Measurements from ENCODE around the gene TERB2.
"Not testable (repeated sequence)": the region's sequence is repeated elsewhere in the genome, so short reads cannot be mapped to it uniquely, and the experiment has no call there.

Gene TERB2

DNA sequence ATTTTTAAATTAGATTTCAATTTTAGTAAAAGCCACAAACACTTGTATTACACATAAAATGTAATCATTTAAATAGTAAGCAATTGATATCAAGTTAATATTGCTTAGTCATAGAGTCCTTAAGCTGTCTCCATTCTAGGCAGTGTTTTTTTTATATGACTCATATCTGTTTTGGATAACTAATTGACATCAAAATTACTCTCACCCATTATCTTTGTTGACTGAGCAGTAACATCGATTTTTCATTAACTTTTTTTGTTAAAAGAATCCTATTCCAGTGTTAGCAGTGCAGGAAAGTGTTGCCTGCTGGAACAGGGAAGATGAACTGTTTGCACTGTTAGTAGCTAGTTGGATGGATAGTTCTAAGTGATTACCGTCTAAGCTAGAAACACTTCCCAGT is 21.3 kb downstream of the TERB2 start:
- not testable (repeated sequence) for DNase-seq; H3K79me2 ChIP-seq (ENCODE audit: control insufficient read depth, insufficient read depth, low read length)

DNA sequence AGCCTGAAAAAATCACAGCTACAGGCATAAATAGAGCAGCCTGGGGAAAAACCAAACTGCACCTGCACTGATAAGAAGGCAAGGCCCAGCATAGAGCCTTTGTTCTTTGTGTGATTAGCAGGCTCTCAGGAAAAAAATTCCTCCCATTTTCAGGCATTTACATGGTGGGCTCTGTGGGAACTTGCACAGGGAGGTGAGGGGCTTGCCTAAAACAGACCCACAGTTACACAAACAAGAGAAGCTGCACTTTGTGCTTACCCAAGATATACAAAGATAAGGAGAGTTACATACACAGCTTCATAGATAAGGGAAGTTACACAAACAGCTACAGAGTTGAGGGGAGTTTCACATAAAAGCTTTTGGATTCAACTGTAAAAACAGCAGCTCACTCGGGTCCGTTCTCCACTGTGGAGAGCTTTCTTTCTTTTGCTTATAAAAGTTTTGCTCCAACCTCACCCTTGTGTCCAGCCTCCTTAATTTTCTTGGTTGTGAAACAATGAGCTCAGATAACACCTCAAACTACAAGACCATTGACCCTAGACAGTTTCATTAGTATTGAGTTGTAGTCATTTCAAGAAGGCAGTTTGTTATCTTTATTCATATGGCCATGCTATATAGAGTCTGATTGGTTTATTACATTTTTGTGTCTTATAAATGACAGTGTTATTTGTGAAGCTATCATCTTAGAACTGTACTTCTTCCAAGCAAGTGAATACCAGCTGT is 23.3 kb downstream of the TERB2 start:
- not testable (repeated sequence) for H3K79me1 ChIP-seq (ENCODE audit: low read length); H3K79me2 ChIP-seq (ENCODE audit: control insufficient read depth, insufficient read depth, low read length); H2BK120ac ChIP-seq (ENCODE audit: low read depth, low read length); H2BK15ac ChIP-seq (replicated peaks; ENCODE audit: low read depth); H3K4me3 ChIP-seq (ENCODE audit: low read length); H3K27me3 ChIP-seq (ENCODE audit: insufficient read depth, low read length, poor library complexity); H3K4me2 ChIP-seq (ENCODE audit: low read length); H2AK5ac ChIP-seq (ENCODE audit: low read length); H3K23ac ChIP-seq (ENCODE audit: low read length); H2BK5ac ChIP-seq (ENCODE audit: low read length); H3K4ac ChIP-seq (ENCODE audit: low read depth, low read length); H4K8ac ChIP-seq (ENCODE audit: low read depth, low read length); H3K56ac ChIP-seq (ENCODE audit: low read length); H3K27ac ChIP-seq (ENCODE audit: low read depth, low read length); H4K5ac ChIP-seq (ENCODE audit: low read length); H3K18ac ChIP-seq (ENCODE audit: low read length); H3K36me3 ChIP-seq (ENCODE audit: control insufficient read depth, insufficient read depth, low read length); H3K9ac ChIP-seq (ENCODE audit: low read length); H3K4me1 ChIP-seq (ENCODE audit: control insufficient read depth, low read depth, low read length)
- no CpG with 5 or more reads among the region's 2 CpGs for WGBS (ENCODE audit: extremely low coverage, insufficient coverage, low lambda C conversion rate)
- peak; percentile 0 for DNase-seq

More for the DNA sequence above, 21.3 kb downstream of the TERB2 start:
- not testable (repeated sequence) for H2BK120ac ChIP-seq (ENCODE audit: low read depth, low read length); H3K27me3 ChIP-seq (ENCODE audit: insufficient read depth, low read length, poor library complexity); H4K5ac ChIP-seq (ENCODE audit: low read length); H2BK5ac ChIP-seq (ENCODE audit: low read length); H3K9ac ChIP-seq (ENCODE audit: low read length); H3K36me3 ChIP-seq (ENCODE audit: control insufficient read depth, insufficient read depth, low read length); H3K18ac ChIP-seq (ENCODE audit: low read length); H3K56ac ChIP-seq (ENCODE audit: low read length); H3K27ac ChIP-seq (ENCODE audit: low read depth, low read length); H3K23ac ChIP-seq (ENCODE audit: low read length); H3K4me2 ChIP-seq (ENCODE audit: low read length); H3K79me1 ChIP-seq (ENCODE audit: low read length); H3K4ac ChIP-seq (ENCODE audit: low read depth, low read length); H3K4me1 ChIP-seq (ENCODE audit: control insufficient read depth, low read depth, low read length); H2BK15ac ChIP-seq (replicated peaks; ENCODE audit: low read depth); H2AK5ac ChIP-seq (ENCODE audit: low read length); H3K4me3 ChIP-seq (ENCODE audit: low read length); H4K8ac ChIP-seq (ENCODE audit: low read depth, low read length)
- no CpG with 5 or more reads among the region's 2 CpGs for WGBS (ENCODE audit: extremely low coverage, insufficient coverage, low lambda C conversion rate)

DNA sequence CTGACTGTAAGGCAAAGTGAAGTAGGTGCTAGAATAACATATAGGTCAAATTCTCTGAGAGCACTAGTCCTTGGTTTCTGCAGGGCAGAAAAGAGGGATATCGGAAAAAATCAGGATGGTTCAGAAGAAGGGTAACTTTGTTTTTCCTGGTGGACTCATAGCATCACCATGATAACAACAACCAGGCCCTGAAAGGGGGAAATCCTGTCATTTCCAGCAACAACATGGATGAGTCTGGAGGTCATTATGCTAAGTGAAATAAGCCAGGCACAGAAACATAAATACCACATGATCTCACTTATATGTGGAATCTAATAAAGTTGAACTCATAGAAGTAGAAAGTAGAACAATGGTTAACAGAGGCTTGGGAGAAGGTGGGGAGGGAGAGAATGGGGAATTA is 27.7 kb downstream of the TERB2 start:
- not testable (repeated sequence) for H3K4ac ChIP-seq (ENCODE audit: low read depth, low read length); H3K4me2 ChIP-seq (ENCODE audit: low read length); H3K9ac ChIP-seq (ENCODE audit: low read length); H3K56ac ChIP-seq (ENCODE audit: low read length); H3K27ac ChIP-seq (ENCODE audit: low read depth, low read length); H3K23ac ChIP-seq (ENCODE audit: low read length); H3K79me2 ChIP-seq (ENCODE audit: control insufficient read depth, insufficient read depth, low read length); H3K18ac ChIP-seq (ENCODE audit: low read length); H3K36me3 ChIP-seq (ENCODE audit: control insufficient read depth, insufficient read depth, low read length); H3K79me1 ChIP-seq (ENCODE audit: low read length); H4K5ac ChIP-seq (ENCODE audit: low read length); H2BK120ac ChIP-seq (ENCODE audit: low read depth, low read length); H3K4me3 ChIP-seq (ENCODE audit: low read length); H2BK15ac ChIP-seq (replicated peaks; ENCODE audit: low read depth); H3K4me1 ChIP-seq (ENCODE audit: control insufficient read depth, low read depth, low read length); H4K8ac ChIP-seq (ENCODE audit: low read depth, low read length); H2BK5ac ChIP-seq (ENCODE audit: low read length); H3K27me3 ChIP-seq (ENCODE audit: insufficient read depth, low read length, poor library complexity); DNase-seq; H2AK5ac ChIP-seq (ENCODE audit: low read length)
- WGBS (ENCODE audit: extremely low coverage, insufficient coverage, low lambda C conversion rate) = no CpG with 5 or more reads among the region's 1 CpG

DNA sequence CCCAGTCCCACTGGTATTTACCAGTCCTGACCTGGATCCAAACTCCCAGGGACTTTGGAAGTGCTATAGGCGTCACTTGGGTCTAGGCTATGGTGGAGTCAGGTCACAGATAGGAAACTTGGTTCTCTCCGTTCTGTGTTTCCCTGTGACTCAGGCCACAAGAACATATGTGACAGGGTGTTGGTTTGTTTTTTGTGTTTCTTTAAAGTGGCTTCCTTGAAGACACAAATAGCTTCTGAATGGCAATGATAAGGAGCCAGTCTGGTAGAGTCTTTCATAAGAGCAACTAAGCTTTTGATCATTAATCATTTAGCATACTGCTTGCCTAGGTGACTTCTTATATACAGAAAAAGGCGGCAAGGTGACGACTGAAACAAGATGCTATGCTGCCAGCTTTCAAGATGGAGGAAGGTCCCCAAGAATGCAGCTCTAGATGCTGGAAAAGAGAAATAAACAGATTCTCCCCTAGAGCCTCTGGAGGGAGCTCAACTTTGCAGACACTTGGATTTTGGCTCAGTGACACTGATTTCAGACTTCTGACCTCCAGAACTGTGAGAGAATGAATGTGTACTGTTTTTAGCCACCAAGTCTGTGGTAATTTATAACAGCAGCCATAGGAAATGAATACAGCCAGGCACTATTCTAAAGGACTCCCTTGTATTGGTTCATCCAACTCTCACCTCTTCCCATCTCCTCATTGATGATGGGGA is 30.0 kb downstream of the TERB2 start:
- H3K27me3 ChIP-seq (ENCODE audit: insufficient read depth, low read length, poor library complexity); H4K8ac ChIP-seq (ENCODE audit: low read depth, low read length); H3K79me2 ChIP-seq (ENCODE audit: control insufficient read depth, insufficient read depth, low read length); H2AK5ac ChIP-seq (ENCODE audit: low read length); H3K4me3 ChIP-seq (ENCODE audit: low read length); H3K9ac ChIP-seq (ENCODE audit: low read length); DNase-seq; H3K4ac ChIP-seq (ENCODE audit: low read depth, low read length); H3K4me2 ChIP-seq (ENCODE audit: low read length); H3K56ac ChIP-seq (ENCODE audit: low read length); H2BK5ac ChIP-seq (ENCODE audit: low read length); H3K23ac ChIP-seq (ENCODE audit: low read length); H3K4me1 ChIP-seq (ENCODE audit: control insufficient read depth, low read depth, low read length); H3K18ac ChIP-seq (ENCODE audit: low read length); H3K36me3 ChIP-seq (ENCODE audit: control insufficient read depth, insufficient read depth, low read length); H2BK120ac ChIP-seq (ENCODE audit: low read depth, low read length); H3K79me1 ChIP-seq (ENCODE audit: low read length); H4K5ac ChIP-seq (ENCODE audit: low read length); H2BK15ac ChIP-seq (replicated peaks; ENCODE audit: low read depth); H3K27ac ChIP-seq (ENCODE audit: low read depth, low read length): not testable (repeated sequence)
- no CpG with 5 or more reads among the region's 4 CpGs for WGBS (ENCODE audit: extremely low coverage, insufficient coverage, low lambda C conversion rate)

DNA sequence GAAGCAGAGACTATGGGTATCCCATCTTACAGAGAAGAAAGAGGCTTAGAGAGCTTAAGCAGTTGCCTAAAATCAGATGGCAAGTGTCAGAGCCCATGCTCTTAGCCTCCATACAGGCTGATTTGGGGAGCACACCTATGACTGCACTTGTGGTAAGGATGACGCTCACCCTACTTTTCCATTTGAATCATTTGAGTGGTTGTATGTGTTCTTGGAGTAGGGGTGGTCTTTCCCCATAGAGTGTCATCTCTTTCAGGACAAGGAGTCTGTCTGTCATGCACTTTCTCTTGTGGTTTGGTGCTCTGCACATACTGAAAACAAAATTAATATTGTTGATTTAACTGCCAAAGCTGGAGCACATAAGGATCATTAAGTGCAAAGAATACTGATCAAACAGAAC is 31.2 kb downstream of the TERB2 start:
- not testable (repeated sequence) for H3K4me3 ChIP-seq (ENCODE audit: low read length); H3K79me2 ChIP-seq (ENCODE audit: control insufficient read depth, insufficient read depth, low read length); H4K5ac ChIP-seq (ENCODE audit: low read length); H4K8ac ChIP-seq (ENCODE audit: low read depth, low read length); H2AK5ac ChIP-seq (ENCODE audit: low read length); DNase-seq; H3K4ac ChIP-seq (ENCODE audit: low read depth, low read length); H3K9ac ChIP-seq (ENCODE audit: low read length); H2BK120ac ChIP-seq (ENCODE audit: low read depth, low read length); H3K56ac ChIP-seq (ENCODE audit: low read length); H2BK5ac ChIP-seq (ENCODE audit: low read length); H3K4me2 ChIP-seq (ENCODE audit: low read length); H2BK15ac ChIP-seq (replicated peaks; ENCODE audit: low read depth); H3K4me1 ChIP-seq (ENCODE audit: control insufficient read depth, low read depth, low read length); H3K36me3 ChIP-seq (ENCODE audit: control insufficient read depth, insufficient read depth, low read length); H3K27ac ChIP-seq (ENCODE audit: low read depth, low read length); H3K18ac ChIP-seq (ENCODE audit: low read length); H3K23ac ChIP-seq (ENCODE audit: low read length); H3K79me1 ChIP-seq (ENCODE audit: low read length); H3K27me3 ChIP-seq (ENCODE audit: insufficient read depth, low read length, poor library complexity)
- no CpG with 5 or more reads among the region's 1 CpG for WGBS (ENCODE audit: extremely low coverage, insufficient coverage, low lambda C conversion rate)

Measured in mesendoderm (in vitro differentiated cells).